ENCODE measurements around the gene PIAS3.

DNA sequence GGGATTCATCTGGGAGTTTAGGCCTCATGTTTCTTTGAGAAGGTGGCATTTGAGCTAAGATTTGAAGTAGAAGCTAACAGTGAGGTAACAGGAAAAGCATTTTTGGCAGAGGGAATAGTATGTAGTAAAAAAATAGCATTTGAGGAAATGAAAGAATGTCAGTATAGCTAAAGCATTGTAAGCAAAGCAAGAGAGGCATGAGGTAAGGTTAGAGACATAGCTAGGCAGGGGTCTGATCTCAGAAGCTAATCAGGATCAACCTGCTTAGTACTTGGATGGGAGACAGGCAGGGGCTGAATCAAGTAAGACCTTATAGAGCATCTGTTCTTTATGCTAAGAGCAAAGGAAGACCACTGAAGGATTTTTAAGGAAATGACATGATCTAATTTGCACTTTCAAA is 30.9 kb downstream of the PIAS3 start:
- TF ChIP-seq POLR2AphosphoS5 (IDR thresholded peaks at IDR 0.05; ENCODE audit: insufficient read depth, low read depth, low read length) (no peak), JUN (IDR thresholded peaks at IDR 0.05; ENCODE audit: borderline replicate concordance, insufficient read depth, insufficient read length, low read depth) (peak; percentile 3), POLR2A (IDR thresholded peaks at IDR 0.05; ENCODE audit: low read depth, low read length) (no peak), EZH2 (IDR thresholded peaks at IDR 0.05; ENCODE audit: borderline replicate concordance, low read depth, low read length, severe bottlenecking) (no peak), MYC (IDR thresholded peaks at IDR 0.05; ENCODE audit: low read depth, low read length) (no peak), GATA2 (IDR thresholded peaks at IDR 0.05; ENCODE audit: insufficient read depth, insufficient read length, low read depth, low read length) (no peak)
- TF ChIP-seq, protein P1, sequence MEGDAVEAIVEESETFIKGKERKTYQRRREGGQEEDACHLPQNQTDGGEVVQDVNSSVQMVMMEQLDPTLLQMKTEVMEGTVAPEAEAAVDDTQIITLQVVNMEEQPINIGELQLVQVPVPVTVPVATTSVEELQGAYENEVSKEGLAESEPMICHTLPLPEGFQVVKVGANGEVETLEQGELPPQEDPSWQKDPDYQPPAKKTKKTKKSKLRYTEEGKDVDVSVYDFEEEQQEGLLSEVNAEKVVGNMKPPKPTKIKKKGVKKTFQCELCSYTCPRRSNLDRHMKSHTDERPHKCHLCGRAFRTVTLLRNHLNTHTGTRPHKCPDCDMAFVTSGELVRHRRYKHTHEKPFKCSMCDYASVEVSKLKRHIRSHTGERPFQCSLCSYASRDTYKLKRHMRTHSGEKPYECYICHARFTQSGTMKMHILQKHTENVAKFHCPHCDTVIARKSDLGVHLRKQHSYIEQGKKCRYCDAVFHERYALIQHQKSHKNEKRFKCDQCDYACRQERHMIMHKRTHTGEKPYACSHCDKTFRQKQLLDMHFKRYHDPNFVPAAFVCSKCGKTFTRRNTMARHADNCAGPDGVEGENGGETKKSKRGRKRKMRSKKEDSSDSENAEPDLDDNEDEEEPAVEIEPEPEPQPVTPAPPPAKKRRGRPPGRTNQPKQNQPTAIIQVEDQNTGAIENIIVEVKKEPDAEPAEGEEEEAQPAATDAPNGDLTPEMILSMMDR (IDR thresholded peaks at IDR 0.05; ENCODE audit: extremely low read depth in 1 of 2, insufficient read depth in 1 of 2, low read depth in 1 of 2, low read length in 2 of 2) = no peak
- TF ChIP-seq, protein P2, sequence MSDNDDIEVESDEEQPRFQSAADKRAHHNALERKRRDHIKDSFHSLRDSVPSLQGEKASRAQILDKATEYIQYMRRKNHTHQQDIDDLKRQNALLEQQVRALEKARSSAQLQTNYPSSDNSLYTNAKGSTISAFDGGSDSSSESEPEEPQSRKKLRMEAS (IDR thresholded peaks at IDR 0.05; ENCODE audit: insufficient read depth, insufficient read length) = no peak
